HEK293 (cell line): ENCODE data around the gene TSPAN17.

Experiments used
- CTCF ChIA-PET: fragments of 350-600 bp; formaldehyde crosslinking; extraction: SDS; loops from one replicate; lab custom pipeline; 2021; ENCODE audit warnings: antibody characterized with exemption; lab: Yijun Ruan, JAX
- POLR2A ChIA-PET: fragments of 300-600 bp; formaldehyde crosslinking; extraction: SDS; loops from one replicate; lab custom pipeline; 2020; ENCODE audit warnings: antibody characterized with exemption, inconsistent platforms; lab: Yijun Ruan, JAX
- H3K27ac ChIP-seq: fragments of 200-500 bp; sonication (Bioruptor generic); 2 replicates; pipeline ENCODE4 v1.5.1; 2014; ENCODE audit warnings: low read depth, low read length, control low read depth, inconsistent platforms; ENCODE audit errors: extremely low read depth
- H3K36me3 ChIP-seq, 2 experiments: fragments of 200-500 bp in 1 of 2; sonication (Bioruptor generic) in 1 of 2; 1 replicate in 1 of 2; 2 replicates in 1 of 2; pipeline ENCODE4 v1.5.1; 2014 to 2017; ENCODE audit warnings: inconsistent platforms in 2 of 2, low read length in 2 of 2; ENCODE audit not compliant: control insufficient read depth in 2 of 2, insufficient read depth in 1 of 2
- H3K4me1 ChIP-seq: fragments of 200-500 bp; sonication (Bioruptor generic); 2 replicates; pipeline ENCODE4 v1.5.1; 2014; ENCODE audit warnings: mild to moderate bottlenecking, low read length, inconsistent platforms; ENCODE audit not compliant: control insufficient read depth, insufficient read depth
- H3K4me3 ChIP-seq: 2 replicates; pipeline ENCODE4 v1.5.1; 2011; ENCODE audit warnings: low read depth, mild to moderate bottlenecking, control low read depth, low read length, moderate library complexity
- H3K9me3 ChIP-seq: fragments of 200-500 bp; sonication (Bioruptor generic); 2 replicates; pipeline ENCODE4 v1.5.1; 2014; ENCODE audit warnings: low read depth, low read length, inconsistent platforms; ENCODE audit not compliant: control insufficient read depth, insufficient read depth
- BCL11B ChIP-seq: fragments of 450-650 bp; formaldehyde crosslinking; IDR thresholded peaks from 2 replicates; pipeline ENCODE4 v1.5.1; 2016; ENCODE audit warnings: low read depth, missing biosample characterization, missing genetic modification characterization
- FEZF1 ChIP-seq: fragments of 450-650 bp; formaldehyde crosslinking; IDR thresholded peaks from 2 replicates; pipeline ENCODE4 v1.5.1; 2016; ENCODE audit warnings: missing biosample characterization, missing genetic modification characterization
- HOXD13 ChIP-seq: sonication (generic); formaldehyde crosslinking; IDR thresholded peaks from 2 replicates; pipeline ENCODE4 v1.8.0; 2022; ENCODE audit warnings: missing genetic modification reagents, borderline replicate concordance
- MEIS1 ChIP-seq: sonication (generic); formaldehyde crosslinking; IDR thresholded peaks from 2 replicates; pipeline ENCODE4 v1.8.1; 2022; ENCODE audit warnings: missing genetic modification reagents, mild to moderate bottlenecking, borderline replicate concordance
- MYNN ChIP-seq: fragments of 450-650 bp; formaldehyde crosslinking; IDR thresholded peaks from 2 replicates; pipeline ENCODE4 v1.5.1; 2016; ENCODE audit warnings: missing biosample characterization, missing genetic modification characterization, borderline replicate concordance
- SCRT2 ChIP-seq: fragments of 450-650 bp; formaldehyde crosslinking; IDR thresholded peaks from 2 replicates; pipeline ENCODE4 v1.5.1; 2016; ENCODE audit warnings: missing biosample characterization, missing genetic modification characterization
- SETDB1 ChIP-seq: IDR thresholded peaks from one replicate; pipeline ENCODE4 v1.6.1; 2017; ENCODE audit warnings: mild to moderate bottlenecking, low read length, moderate library complexity, mixed read lengths; ENCODE audit not compliant: insufficient read length
- ZBTB21 ChIP-seq: fragments of 450-650 bp; formaldehyde crosslinking; IDR thresholded peaks from 2 replicates; pipeline ENCODE4 v1.5.1; 2017; ENCODE audit warnings: missing biosample characterization, missing genetic modification characterization
- ZBTB7A ChIP-seq: fragments of 450-650 bp; formaldehyde crosslinking; IDR thresholded peaks from 2 replicates; pipeline ENCODE4 v1.5.1; 2016; ENCODE audit warnings: low read depth, missing biosample characterization, missing genetic modification characterization
- ZNF132 ChIP-seq: fragments of 450-650 bp; formaldehyde crosslinking; IDR thresholded peaks from 2 replicates; pipeline ENCODE4 v1.5.1; 2017; ENCODE audit warnings: missing biosample characterization, missing genetic modification characterization, borderline replicate concordance
- ZNF19 ChIP-seq: fragments of 450-650 bp; formaldehyde crosslinking; IDR thresholded peaks from 2 replicates; pipeline ENCODE4; 2016; ENCODE audit warnings: missing biosample characterization, missing genetic modification characterization, low read depth
- ZNF423 ChIP-seq: fragments of 450-650 bp; formaldehyde crosslinking; IDR thresholded peaks from 2 replicates; pipeline ENCODE4 v1.5.1; 2016; ENCODE audit warnings: missing biosample characterization, missing genetic modification characterization
- ZNF426 ChIP-seq: fragments of 450-650 bp; formaldehyde crosslinking; IDR thresholded peaks from 2 replicates; pipeline ENCODE4 v1.5.1; 2017; ENCODE audit warnings: missing biosample characterization, missing genetic modification characterization, mild to moderate bottlenecking, inconsistent platforms, moderate library complexity
- ZNF585B ChIP-seq: fragments of 450-650 bp; formaldehyde crosslinking; IDR thresholded peaks from 2 replicates; pipeline ENCODE4 v1.5.1; 2016; ENCODE audit warnings: missing biosample characterization, missing genetic modification characterization
- ZNF596 ChIP-seq: fragments of 450-650 bp; IDR thresholded peaks from 2 replicates; pipeline ENCODE4 v1.5.0; 2018; ENCODE audit warnings: missing biosample characterization, mild to moderate bottlenecking, missing genetic modification characterization, moderate library complexity
- ZNF791 ChIP-seq: fragments of 450-650 bp; formaldehyde crosslinking; IDR thresholded peaks from 2 replicates; pipeline ENCODE4 v1.5.1; 2016; ENCODE audit warnings: missing biosample characterization, missing genetic modification characterization
- TF ChIP-seq, protein P1 (sequence below): fragments of 450-650 bp; formaldehyde crosslinking; IDR thresholded peaks from 2 replicates; pipeline ENCODE4 v1.5.1; 2017; ENCODE audit warnings: missing biosample characterization, missing genetic modification characterization
- TF ChIP-seq, protein P2 (sequence below): fragments of 450-650 bp; formaldehyde crosslinking; IDR thresholded peaks from 2 replicates; pipeline ENCODE4 v1.5.1; 2016; ENCODE audit warnings: missing biosample characterization, missing genetic modification characterization
- TF ChIP-seq, protein P3 (sequence below): IDR thresholded peaks from 2 replicates; pipeline ENCODE4 v1.6.1; 2011; ENCODE audit warnings: mild to moderate bottlenecking, low read depth, low read length, borderline replicate concordance
- TF ChIP-seq, protein P4 (sequence below): fragments of 450-650 bp; formaldehyde crosslinking; IDR thresholded peaks from 2 replicates; pipeline ENCODE4 v1.5.1; 2016; ENCODE audit warnings: missing biosample characterization, missing genetic modification characterization
- TF ChIP-seq, protein P5 (sequence below): fragments of 450-650 bp; IDR thresholded peaks from 2 replicates; pipeline ENCODE4 v1.5.1; 2018; ENCODE audit warnings: missing biosample characterization, missing genetic modification characterization
- TF ChIP-seq, protein P6 (sequence below): fragments of 450-650 bp; formaldehyde crosslinking; IDR thresholded peaks from 2 replicates; pipeline ENCODE4 v1.5.1; 2017; ENCODE audit warnings: missing biosample characterization, missing genetic modification characterization
- TF ChIP-seq, protein P7 (sequence below): fragments of 450-650 bp; formaldehyde crosslinking; conservative IDR thresholded peaks from 2 replicates; pipeline ENCODE4 v1.5.1; 2016; ENCODE audit warnings: low read depth, missing biosample characterization, missing genetic modification characterization

The TSPAN17 gene

DNA sequence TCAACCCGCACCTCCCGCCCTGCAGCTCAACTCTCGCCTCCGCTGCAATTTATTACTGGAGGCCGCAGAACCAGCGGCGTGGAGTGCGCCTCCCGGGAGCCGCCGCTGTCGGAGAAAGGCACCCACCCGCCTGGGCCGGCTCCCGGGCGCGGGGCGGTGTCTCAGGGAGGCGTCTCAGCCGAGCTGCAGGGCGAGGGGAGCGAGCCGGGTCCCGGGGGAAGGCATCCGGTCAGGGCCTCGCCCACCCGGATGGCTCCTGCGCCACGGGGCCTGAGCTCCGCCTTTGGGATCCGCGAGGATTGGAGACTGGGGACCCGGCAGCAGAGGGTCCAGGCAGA is 32.9 kb downstream of the TSPAN17 start (continued):
- TF ChIP-seq, protein P1, sequence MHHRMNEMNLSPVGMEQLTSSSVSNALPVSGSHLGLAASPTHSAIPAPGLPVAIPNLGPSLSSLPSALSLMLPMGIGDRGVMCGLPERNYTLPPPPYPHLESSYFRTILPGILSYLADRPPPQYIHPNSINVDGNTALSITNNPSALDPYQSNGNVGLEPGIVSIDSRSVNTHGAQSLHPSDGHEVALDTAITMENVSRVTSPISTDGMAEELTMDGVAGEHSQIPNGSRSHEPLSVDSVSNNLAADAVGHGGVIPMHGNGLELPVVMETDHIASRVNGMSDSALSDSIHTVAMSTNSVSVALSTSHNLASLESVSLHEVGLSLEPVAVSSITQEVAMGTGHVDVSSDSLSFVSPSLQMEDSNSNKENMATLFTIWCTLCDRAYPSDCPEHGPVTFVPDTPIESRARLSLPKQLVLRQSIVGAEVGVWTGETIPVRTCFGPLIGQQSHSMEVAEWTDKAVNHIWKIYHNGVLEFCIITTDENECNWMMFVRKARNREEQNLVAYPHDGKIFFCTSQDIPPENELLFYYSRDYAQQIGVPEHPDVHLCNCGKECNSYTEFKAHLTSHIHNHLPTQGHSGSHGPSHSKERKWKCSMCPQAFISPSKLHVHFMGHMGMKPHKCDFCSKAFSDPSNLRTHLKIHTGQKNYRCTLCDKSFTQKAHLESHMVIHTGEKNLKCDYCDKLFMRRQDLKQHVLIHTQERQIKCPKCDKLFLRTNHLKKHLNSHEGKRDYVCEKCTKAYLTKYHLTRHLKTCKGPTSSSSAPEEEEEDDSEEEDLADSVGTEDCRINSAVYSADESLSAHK = no peak
- TF ChIP-seq ZNF585B (tag by site-specific recombination) = no peak

DNA sequence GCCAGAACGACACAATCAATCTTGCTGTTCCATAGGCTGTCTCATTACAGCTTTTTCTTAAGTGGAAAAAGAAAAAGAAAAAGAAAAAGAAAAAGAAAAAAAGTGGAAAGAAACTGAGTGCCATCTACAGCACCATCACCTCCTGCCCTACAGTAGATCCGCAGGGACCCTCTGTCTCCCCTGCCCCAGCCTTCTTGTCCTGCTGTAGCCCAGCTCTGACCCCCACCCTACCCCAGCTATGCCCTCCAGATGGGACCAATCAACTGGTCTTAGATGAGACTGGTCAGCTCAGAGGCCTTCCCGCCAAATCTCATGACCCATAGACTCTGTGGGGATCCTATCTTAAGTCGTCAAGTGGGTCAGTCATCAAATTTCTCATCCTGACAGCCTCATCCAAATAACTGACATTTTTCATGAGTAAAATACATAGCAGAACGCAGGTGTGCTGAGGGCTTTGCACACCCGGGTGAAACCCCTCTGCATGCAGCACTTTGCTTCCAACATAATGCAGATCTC is 34.8 kb downstream of the TSPAN17 start:
- ChIA-PET POLR2A (no interaction called here), CTCF (interaction anchor here (0.8 to 3.3 kb wide), 2 partner anchors 18 to 21 kb away, joined by 3 to 10 read pairs; no protein-coding TSS in a partner anchor)
- H3K4me1 ChIP-seq = no peaks in the 10 kb centered on the region
- no peak overlapping the region for H3K27ac ChIP-seq
- TF ChIP-seq HOXD13 (no peak), SCRT2 (no peak), ZNF596 (no peak), MYNN (tag by site-specific recombination) (no peak), MEIS1 (CRISPR knock-in tag) (no peak), ZNF791 (tag by site-specific recombination) (no peak), FEZF1 (no peak), ZNF426 (tag by site-specific recombination) (no peak), ZNF423 (tag by site-specific recombination) (no peak)
- TF ChIP-seq, protein P2, sequence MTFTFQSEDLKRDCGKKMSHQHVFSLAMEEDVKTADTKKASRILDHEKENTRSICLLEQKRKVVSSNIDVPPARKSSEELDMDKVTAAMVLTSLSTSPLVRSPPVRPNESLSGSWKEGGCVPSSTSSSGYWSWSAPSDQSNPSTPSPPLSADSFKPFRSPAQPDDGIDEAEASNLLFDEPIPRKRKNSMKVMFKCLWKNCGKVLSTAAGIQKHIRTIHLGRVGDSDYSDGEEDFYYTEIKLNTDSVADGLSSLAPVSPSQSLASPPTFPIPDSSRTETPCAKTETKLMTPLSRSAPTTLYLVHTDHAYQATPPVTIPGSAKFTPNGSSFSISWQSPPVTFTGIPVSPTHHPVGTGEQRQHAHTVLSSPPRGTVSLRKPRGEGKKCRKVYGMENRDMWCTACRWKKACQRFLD (tag by site-specific recombination) = no peak
- TF ChIP-seq, protein P3, sequence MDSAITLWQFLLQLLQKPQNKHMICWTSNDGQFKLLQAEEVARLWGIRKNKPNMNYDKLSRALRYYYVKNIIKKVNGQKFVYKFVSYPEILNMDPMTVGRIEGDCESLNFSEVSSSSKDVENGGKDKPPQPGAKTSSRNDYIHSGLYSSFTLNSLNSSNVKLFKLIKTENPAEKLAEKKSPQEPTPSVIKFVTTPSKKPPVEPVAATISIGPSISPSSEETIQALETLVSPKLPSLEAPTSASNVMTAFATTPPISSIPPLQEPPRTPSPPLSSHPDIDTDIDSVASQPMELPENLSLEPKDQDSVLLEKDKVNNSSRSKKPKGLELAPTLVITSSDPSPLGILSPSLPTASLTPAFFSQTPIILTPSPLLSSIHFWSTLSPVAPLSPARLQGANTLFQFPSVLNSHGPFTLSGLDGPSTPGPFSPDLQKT = no peak
- no peaks in the 10 kb centered on the region for H3K36me3 ChIP-seq
- no peak overlapping the region for H3K4me3 ChIP-seq
- H3K9me3 ChIP-seq = no peaks in the 10 kb centered on the region

DNA sequence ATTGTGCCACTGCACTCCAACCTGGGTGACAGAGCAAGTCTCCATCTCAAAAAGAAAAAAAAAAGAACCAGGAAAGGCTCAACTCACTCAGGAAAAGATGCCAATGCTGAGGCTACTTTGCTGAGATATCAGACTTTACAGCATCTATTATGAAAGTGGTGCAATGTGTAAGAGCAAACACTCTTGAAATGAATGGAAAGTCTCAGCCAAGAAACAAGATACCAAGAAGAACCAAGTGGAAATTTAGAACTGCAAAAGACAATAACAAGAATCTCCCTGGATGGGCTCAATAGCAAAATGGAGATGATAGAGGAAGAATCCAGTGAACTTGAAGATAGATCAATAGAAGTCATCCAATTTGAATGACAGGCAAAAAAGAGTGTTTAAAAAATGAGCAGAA is 37.7 kb downstream of the TSPAN17 start:
- no peaks in the 10 kb centered on the region for H3K36me3 ChIP-seq
- no peak overlapping the region for H3K4me3 ChIP-seq
- no peak overlapping the region for H3K27ac ChIP-seq
- CTCF ChIA-PET = no interaction called here
- POLR2A ChIA-PET = no interaction called here
- H3K9me3 ChIP-seq = no peaks in the 10 kb centered on the region
- H3K4me1 ChIP-seq = no peaks in the 10 kb centered on the region
- no peak for TF ChIP-seq ZBTB21
- TF ChIP-seq, protein P4, sequence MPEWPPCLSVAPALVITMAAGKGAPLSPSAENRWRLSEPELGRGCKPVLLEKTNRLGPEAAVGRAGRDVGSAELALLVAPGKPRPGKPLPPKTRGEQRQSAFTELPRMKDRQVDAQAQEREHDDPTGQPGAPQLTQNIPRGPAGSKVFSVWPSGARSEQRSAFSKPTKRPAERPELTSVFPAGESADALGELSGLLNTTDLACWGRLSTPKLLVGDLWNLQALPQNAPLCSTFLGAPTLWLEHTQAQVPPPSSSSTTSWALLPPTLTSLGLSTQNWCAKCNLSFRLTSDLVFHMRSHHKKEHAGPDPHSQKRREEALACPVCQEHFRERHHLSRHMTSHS (tag by site-specific recombination) = no peak
- TF ChIP-seq, protein P5, sequence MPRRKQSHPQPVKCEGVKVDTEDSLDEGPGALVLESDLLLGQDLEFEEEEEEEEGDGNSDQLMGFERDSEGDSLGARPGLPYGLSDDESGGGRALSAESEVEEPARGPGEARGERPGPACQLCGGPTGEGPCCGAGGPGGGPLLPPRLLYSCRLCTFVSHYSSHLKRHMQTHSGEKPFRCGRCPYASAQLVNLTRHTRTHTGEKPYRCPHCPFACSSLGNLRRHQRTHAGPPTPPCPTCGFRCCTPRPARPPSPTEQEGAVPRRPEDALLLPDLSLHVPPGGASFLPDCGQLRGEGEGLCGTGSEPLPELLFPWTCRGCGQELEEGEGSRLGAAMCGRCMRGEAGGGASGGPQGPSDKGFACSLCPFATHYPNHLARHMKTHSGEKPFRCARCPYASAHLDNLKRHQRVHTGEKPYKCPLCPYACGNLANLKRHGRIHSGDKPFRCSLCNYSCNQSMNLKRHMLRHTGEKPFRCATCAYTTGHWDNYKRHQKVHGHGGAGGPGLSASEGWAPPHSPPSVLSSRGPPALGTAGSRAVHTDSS (tag by site-specific recombination) = no peak
- TF ChIP-seq ZNF132 = no peak
- TF ChIP-seq ZNF19 (tag by site-specific recombination) = no peak
- TF ChIP-seq, protein P6, sequence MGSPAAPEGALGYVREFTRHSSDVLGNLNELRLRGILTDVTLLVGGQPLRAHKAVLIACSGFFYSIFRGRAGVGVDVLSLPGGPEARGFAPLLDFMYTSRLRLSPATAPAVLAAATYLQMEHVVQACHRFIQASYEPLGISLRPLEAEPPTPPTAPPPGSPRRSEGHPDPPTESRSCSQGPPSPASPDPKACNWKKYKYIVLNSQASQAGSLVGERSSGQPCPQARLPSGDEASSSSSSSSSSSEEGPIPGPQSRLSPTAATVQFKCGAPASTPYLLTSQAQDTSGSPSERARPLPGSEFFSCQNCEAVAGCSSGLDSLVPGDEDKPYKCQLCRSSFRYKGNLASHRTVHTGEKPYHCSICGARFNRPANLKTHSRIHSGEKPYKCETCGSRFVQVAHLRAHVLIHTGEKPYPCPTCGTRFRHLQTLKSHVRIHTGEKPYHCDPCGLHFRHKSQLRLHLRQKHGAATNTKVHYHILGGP (tag by site-specific recombination) = no peak
- peak; percentile 66 for TF ChIP-seq SETDB1
- TF ChIP-seq, protein P7, sequence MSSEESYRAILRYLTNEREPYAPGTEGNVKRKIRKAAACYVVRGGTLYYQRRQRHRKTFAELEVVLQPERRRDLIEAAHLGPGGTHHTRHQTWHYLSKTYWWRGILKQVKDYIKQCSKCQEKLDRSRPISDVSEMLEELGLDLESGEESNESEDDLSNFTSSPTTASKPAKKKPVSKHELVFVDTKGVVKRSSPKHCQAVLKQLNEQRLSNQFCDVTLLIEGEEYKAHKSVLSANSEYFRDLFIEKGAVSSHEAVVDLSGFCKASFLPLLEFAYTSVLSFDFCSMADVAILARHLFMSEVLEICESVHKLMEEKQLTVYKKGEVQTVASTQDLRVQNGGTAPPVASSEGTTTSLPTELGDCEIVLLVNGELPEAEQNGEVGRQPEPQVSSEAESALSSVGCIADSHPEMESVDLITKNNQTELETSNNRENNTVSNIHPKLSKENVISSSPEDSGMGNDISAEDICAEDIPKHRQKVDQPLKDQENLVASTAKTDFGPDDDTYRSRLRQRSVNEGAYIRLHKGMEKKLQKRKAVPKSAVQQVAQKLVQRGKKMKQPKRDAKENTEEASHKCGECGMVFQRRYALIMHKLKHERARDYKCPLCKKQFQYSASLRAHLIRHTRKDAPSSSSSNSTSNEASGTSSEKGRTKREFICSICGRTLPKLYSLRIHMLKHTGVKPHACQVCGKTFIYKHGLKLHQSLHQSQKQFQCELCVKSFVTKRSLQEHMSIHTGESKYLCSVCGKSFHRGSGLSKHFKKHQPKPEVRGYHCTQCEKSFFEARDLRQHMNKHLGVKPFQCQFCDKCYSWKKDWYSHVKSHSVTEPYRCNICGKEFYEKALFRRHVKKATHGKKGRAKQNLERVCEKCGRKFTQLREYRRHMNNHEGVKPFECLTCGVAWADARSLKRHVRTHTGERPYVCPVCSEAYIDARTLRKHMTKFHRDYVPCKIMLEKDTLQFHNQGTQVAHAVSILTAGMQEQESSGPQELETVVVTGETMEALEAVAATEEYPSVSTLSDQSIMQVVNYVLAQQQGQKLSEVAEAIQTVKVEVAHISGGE (tag by site-specific recombination) = no peak
- TF ChIP-seq ZBTB7A (tag by site-specific recombination) = no peak
- no peak for TF ChIP-seq BCL11B
